NCI-H446 treated with DMSO at 0.1 percent for 48 hours (cell line): ENCODE data around the gene RBM20.
"Not testable (repeated sequence)": the region's sequence is repeated elsewhere in the genome, so short reads cannot be mapped to it uniquely, and the experiment has no call there.

Experiments used
- DNase-seq: peaks from one replicate; lab custom pipeline; 2025; lab: John Stamatoyannopoulos, UW

The RBM20 gene

GRCh38 chr10:110649347-110650264, 5.5 kb downstream of the RBM20 start:
- DNase-seq: no peak

GRCh38 chr10:110650265-110650668, 6.1 kb downstream of the RBM20 start:
- no peak for DNase-seq

GRCh38 chr10:110651044-110651958, 7.2 kb downstream of the RBM20 start:
- DNase-seq: no peak

GRCh38 chr10:110652475-110653118, 8.5 kb downstream of the RBM20 start:
- DNase-seq: no peak

GRCh38 chr10:110655320-110655719, 11.2 kb downstream of the RBM20 start:
- no peak for DNase-seq

GRCh38 chr10:110656612-110657011, 12.5 kb downstream of the RBM20 start:
- DNase-seq: no peak

- DNase-seq: no peak
Observed at GRCh38 chr10:110657973-110658691, 14.0 kb downstream of the RBM20 start.

- no peak for DNase-seq
Observed at GRCh38 chr10:110659558-110659957, 15.4 kb downstream of the RBM20 start.

GRCh38 chr10:110660289-110660688, 16.2 kb downstream of the RBM20 start:
- DNase-seq: not testable (repeated sequence)

- DNase-seq: no peak
Observed at GRCh38 chr10:110661292-110661691, 17.2 kb downstream of the RBM20 start.

GRCh38 chr10:110664483-110665420, 20.6 kb downstream of the RBM20 start:
- no peak for DNase-seq

- not testable (repeated sequence) for DNase-seq
Observed at GRCh38 chr10:110666259-110666658, 22.1 kb downstream of the RBM20 start.

- no peak for DNase-seq
Observed at GRCh38 chr10:110666673-110667072, 22.5 kb downstream of the RBM20 start.

- no peak for DNase-seq
Observed at GRCh38 chr10:110667620-110668343, 23.6 kb downstream of the RBM20 start.

GRCh38 chr10:110668443-110668842, 24.3 kb downstream of the RBM20 start:
- DNase-seq: no peak

GRCh38 chr10:110670335-110670734, 26.2 kb downstream of the RBM20 start:
- no peak for DNase-seq

- no peak for DNase-seq
Observed at GRCh38 chr10:110671788-110672579, 27.8 kb downstream of the RBM20 start.

- no peak for DNase-seq
Observed at GRCh38 chr10:110672580-110672919, 28.4 kb downstream of the RBM20 start.

GRCh38 chr10:110676016-110676415, 31.9 kb downstream of the RBM20 start:
- DNase-seq: no peak
